GM18498 (cell line): ENCODE measurements around the gene DBH.

Source experiments
- ATAC-seq: cut with Tn5 transposase; IDR thresholded peaks from one replicate; pipeline ENCODE4 v1.9.1; 2021; ENCODE audit warnings: mild to moderate bottlenecking, moderate library complexity; ENCODE audit not compliant: unreplicated experiment

Gene DBH

GRCh38 chr9:133681658-133682306, 45.6 kb downstream of the DBH start:
- ATAC-seq = no peak

- ATAC-seq = no peak
Observed at GRCh38 chr9:133682818-133683585, 46.8 kb downstream of the DBH start.

- ATAC-seq = no peak
Observed at GRCh38 chr9:133683586-133684120, 47.5 kb downstream of the DBH start.

GRCh38 chr9:133684121-133684935, 48.2 kb downstream of the DBH start:
- ATAC-seq = no peak

GRCh38 chr9:133684936-133685361, 48.8 kb downstream of the DBH start:
- no peak for ATAC-seq

- no peak for ATAC-seq
Observed at GRCh38 chr9:133685653-133686609, 49.8 kb downstream of the DBH start.

- ATAC-seq = no peak
Observed at GRCh38 chr9:133686642-133687575, 50.7 kb downstream of the DBH start.

- no peak for ATAC-seq
Observed at GRCh38 chr9:133687856-133688761, 51.9 kb downstream of the DBH start.

GRCh38 chr9:133689151-133689763, 53.1 kb downstream of the DBH start:
- ATAC-seq = no peak

GRCh38 chr9:133690081-133690561, 54.0 kb downstream of the DBH start:
- ATAC-seq = no peak

- ATAC-seq = no peak
Observed at GRCh38 chr9:133691191-133691590, 55.0 kb downstream of the DBH start.

GRCh38 chr9:133691626-133692363, 55.6 kb downstream of the DBH start:
- ATAC-seq = no peak

- no peak for ATAC-seq
Observed at GRCh38 chr9:133692364-133692985, 56.3 kb downstream of the DBH start.

GRCh38 chr9:133693116-133693515, 57.0 kb downstream of the DBH start:
- ATAC-seq = no peak

- no peak for ATAC-seq
Observed at GRCh38 chr9:133693703-133694529, 57.8 kb downstream of the DBH start.
